GM19023 (cell line): ENCODE results near the gene MDM1.

Source experiments
- ATAC-seq: cut with Tn5 transposase; IDR thresholded peaks from one replicate; pipeline ENCODE4 v1.9.1; 2021; ENCODE audit warnings: mild to moderate bottlenecking, moderate library complexity; ENCODE audit not compliant: unreplicated experiment

MDM1 gene

GRCh38 chr12:68331869-68332727 is at the start of gene MDM1:
Gene MDM1, minus strand, starts transcription at chr12:68332362. Its CDS starts 117 bp downstream, at chr12:68332245.
- peak; percentile 98 for ATAC-seq

GRCh38 chr12:68381476-68382219 is 49.5 kb upstream of the MDM1 start:
- no peak for ATAC-seq

GRCh38 chr12:68378872-68379606 is 46.9 kb upstream of the MDM1 start:
- no peak for ATAC-seq

- ATAC-seq = no peak
Measured at GRCh38 chr12:68377881-68378280, 45.7 kb upstream of the MDM1 start.

GRCh38 chr12:68376901-68377300 is 44.7 kb upstream of the MDM1 start:
- no peak for ATAC-seq

GRCh38 chr12:68375756-68376695 is 43.9 kb upstream of the MDM1 start:
- ATAC-seq = no peak

GRCh38 chr12:68374307-68374982 is 42.3 kb upstream of the MDM1 start:
- ATAC-seq = peak; percentile 94

GRCh38 chr12:68370667-68371066 is 38.5 kb upstream of the MDM1 start:
- ATAC-seq = no peak

- ATAC-seq = no peak
Measured at GRCh38 chr12:68370006-68370590, 37.9 kb upstream of the MDM1 start.

- ATAC-seq = no peak
Measured at GRCh38 chr12:68368327-68368726, 36.2 kb upstream of the MDM1 start.

- ATAC-seq = no peak
Measured at GRCh38 chr12:68367903-68368302, 35.7 kb upstream of the MDM1 start.

- no peak for ATAC-seq
Measured at GRCh38 chr12:68367116-68367515, 35.0 kb upstream of the MDM1 start.

- peak; percentile 86 for ATAC-seq
Measured at GRCh38 chr12:68364893-68365725, 32.9 kb upstream of the MDM1 start.

GRCh38 chr12:68364328-68364727 is 32.2 kb upstream of the MDM1 start:
- no peak for ATAC-seq

- no peak for ATAC-seq
Measured at GRCh38 chr12:68361953-68362352, 29.8 kb upstream of the MDM1 start.

GRCh38 chr12:68359674-68360073 is 27.5 kb upstream of the MDM1 start:
- ATAC-seq = no peak

- peak; percentile 84 for ATAC-seq
Measured at GRCh38 chr12:68358532-68359485, 26.6 kb upstream of the MDM1 start.
